Sigmoid colon (tissue), 4 donors: ENCODE data around the gene ANO9.

Experiments used
- CTCF ChIP-seq, 4 experiments: fragments of 450-650 bp in 3 of 4; fragments of 200-600 bp in 1 of 4; IDR thresholded peaks; one replicate each; pipeline ENCODE4 v1.5.1; 2016 to 2019; ENCODE audit warnings: antibody characterized with exemption in 4 of 4, mild to moderate bottlenecking in 3 of 4, moderate library complexity in 2 of 4
- EP300 ChIP-seq, 4 donors: sonication (generic); formaldehyde crosslinking; IDR thresholded peaks; one replicate each; pipeline ENCODE4 v1.6.1; 2017; ENCODE audit warnings: antibody characterized with exemption in 4 of 4
- POLR2A ChIP-seq, 2 donors: fragments of 450-650 bp; IDR thresholded peaks; one replicate each; pipeline ENCODE4 v1.6.1; 2016; ENCODE audit warnings: antibody characterized with exemption in 2 of 2, mild to moderate bottlenecking in 2 of 2, moderate library complexity in 2 of 2
- POLR2AphosphoS5 ChIP-seq, 4 donors: sonication (generic); formaldehyde crosslinking; IDR thresholded peaks; one replicate each; pipeline ENCODE4 v1.6.1; 2017; ENCODE audit warnings: antibody characterized with exemption in 4 of 4

GRCh38 chr11:386483-386882 lies 55.3 kb downstream of the ANO9 start:
- no peak for TF ChIP-seq POLR2A (IDR thresholded peaks at IDR 0.05)
- no peak for TF ChIP-seq CTCF (IDR thresholded peaks at IDR 0.05)
- TF ChIP-seq POLR2AphosphoS5 (IDR thresholded peaks at IDR 0.05), result no peak
- no peak for TF ChIP-seq EP300 (IDR thresholded peaks at IDR 0.05)
